ENCODE data around the gene RNF26.
"Not testable (repeated sequence)": the region's sequence is repeated elsewhere in the genome, so short reads cannot be mapped to it uniquely, and the experiment has no call there.

Gene RNF26

DNA sequence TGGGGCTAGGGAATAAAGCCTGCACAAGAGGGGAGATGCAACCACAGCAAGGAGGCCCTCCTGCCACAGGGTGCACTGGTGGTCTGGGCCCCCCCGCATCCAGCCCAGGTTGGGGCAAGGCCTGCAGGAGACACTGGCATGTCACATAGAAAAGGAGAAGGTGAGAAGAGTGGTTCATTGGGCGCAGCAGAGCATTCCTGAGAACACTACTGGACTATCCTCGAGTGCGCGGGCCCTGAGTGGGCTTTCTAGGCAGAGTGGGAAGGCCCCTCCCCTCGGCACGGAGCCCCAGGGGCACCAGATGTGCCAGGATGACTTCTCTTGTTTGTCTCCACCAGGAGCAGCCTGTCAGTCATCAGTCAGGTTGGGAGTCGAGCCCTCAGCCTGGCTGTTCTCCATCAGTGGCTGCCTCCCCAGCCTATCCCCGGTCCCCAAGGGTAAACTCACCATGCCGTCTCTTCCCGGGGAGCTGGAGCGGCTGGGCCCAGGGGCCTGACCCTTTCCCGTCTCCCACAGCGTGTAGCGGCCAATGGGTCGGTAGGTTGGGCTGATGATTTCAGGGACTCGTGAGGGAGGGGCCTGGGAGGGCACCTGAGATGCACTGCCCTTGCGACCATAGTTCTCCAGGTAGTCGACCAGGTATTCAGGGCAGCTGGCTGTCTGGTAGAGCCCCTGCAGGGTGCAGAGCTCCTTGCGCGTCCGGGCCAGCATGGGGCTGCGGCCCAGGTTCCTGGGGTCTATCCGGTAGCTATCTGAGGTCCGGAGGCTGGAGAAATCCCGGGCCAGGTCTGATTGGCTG lies 38.1 kb downstream of the RNF26 start:
- DNase-seq: no peak

DNA sequence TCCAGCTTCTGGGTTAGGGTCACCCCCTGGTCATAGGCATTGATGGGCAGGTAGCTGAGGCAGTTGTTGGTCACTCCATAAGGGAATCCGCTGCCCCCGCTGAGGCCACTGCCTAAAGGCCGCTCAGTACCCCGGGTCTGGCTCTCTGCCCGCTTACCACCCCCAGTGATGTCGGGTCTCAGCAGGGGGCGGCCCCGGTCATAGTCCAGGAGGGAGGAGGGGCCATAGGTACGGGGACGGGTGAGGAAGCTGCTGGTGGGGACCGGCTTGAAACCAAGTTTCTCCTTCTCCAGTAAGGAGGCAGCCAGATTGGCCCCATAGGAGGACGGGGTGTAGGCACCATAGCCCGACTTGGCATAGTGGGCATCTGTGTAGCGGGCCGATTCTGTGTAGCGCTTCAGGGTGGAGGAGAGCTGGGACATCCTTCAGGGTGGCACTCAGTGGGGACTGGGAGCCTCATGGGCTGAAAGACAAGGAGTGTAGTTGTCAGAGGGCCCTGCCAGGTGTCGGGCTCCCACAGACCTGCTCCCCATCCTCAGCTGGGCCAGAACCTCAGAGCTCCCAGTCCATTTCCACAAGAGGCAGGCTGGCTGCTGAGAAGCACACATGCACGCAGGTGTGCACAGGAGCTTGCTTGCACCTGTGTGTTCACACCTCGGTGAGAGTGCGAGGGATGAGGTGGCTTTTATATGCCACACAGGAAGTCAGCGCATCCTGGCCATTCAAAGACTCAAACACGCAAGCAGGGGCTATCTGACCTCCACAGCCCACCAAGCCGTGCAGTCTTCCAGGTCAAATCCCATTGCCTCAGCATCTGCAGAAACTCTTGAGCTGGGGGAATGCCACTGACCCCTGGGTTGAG lies 39.0 kb downstream of the RNF26 start:
- no peak for DNase-seq

DNA sequence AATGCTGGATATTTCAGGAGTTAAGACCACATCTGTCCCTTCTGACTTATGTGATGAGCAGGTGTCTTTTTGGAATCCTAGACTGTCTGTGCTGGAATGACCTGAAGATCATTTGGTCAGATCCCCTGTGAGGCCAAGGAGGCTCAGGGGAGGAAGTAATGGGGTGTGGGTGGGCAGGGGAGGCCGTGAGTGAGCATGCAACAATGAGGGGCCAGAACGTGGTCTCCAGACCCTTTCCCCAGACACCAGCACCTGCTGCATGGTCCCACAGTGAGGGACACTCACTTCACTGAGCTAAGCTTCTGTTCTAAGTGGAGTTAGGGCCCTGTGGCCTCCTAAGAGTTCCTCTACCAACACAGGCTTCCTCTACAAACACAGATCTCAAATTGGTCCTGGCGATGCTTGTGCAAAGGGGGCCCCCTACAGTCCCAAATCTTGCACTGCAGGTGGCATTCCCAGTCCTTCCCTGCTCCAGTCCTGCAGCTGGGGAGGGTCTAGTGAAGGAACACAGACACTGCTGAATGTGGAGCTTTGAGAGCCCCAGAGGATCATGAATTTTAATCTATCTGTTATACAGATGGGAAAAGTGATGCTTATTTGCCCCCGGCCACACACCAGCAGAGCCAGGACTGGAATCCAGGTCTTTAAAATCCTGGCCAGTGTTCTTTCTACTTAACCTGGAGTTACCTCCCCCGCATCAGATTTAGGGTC lies 39.7 kb downstream of the RNF26 start:
- peak; percentile 87 for DNase-seq

DNA sequence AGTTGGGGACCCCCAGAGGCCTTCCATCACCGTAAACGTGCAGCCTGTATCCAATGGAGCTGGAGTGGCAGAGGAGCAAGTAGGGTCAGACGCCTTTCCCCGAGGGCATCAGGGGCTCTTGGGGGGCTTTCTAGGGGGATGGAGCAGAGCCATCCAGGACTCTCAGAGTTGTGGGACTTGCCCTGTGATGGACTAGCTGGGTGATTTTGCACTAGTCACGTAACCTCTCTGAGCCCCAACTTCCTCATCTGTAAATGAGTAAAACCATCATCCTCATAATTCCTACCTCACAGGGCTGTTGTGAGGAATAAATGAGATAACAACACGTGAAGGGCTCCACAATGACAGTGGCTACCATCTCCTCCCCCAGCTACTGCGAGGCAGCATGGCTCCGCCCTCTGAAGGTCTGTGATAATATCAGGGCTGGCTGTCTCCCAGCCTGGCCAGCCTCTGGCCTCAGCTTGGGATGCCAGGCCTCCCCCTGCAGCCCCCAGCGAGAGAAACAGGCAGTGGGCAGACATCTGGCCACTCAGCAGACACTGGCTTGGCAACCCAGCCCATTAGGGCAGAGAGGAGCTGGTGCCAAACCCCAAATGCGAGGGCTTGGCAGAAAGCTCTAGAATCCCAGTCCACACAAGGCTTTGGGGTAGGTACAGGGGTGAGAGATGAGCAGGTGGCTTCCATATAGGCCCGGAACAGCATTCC lies 40.5 kb downstream of the RNF26 start:
- DNase-seq: peak; percentile 52

DNA sequence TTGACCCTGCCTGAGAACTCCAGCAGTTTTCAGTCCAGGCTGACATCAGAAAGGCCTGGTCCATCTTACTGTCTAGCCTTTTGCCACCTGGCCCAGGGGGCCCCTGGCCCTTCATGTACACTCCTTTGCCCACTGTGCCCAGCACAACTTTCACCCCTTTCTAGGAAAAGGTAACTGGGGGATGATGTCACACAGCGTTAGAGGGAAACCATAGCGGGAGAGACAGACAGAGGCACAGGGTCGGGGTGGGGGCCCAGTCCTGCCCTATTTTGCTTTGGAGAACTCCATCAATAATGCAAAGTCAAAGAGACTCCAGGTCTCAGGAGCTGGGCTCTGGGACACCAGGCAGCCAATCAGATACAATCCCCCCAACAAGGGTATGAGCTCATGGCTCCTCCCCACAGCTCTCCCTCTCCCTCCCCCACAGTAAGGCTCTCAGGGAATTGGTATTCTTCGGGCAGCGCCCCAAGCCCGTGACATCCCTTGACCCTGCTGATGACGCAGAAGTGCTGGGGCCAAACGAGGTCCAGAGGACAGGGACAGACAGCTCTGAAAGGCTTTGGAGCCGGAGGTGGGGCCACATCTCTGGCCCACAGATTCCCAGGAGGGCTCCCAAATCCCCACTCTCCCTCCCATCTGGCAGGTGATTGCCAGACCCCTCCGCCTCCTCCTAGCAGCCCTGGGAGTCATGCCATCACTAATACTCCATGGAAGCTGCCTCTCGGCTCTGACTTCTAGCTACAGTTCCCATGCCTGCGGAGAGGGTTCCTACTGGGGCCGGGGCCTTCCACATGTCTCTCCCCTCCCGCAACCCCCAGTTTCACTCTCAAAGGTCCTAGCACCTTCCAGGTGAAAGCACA lies 41.2 kb downstream of the RNF26 start:
- DNase-seq: peak; percentile 71

DNA sequence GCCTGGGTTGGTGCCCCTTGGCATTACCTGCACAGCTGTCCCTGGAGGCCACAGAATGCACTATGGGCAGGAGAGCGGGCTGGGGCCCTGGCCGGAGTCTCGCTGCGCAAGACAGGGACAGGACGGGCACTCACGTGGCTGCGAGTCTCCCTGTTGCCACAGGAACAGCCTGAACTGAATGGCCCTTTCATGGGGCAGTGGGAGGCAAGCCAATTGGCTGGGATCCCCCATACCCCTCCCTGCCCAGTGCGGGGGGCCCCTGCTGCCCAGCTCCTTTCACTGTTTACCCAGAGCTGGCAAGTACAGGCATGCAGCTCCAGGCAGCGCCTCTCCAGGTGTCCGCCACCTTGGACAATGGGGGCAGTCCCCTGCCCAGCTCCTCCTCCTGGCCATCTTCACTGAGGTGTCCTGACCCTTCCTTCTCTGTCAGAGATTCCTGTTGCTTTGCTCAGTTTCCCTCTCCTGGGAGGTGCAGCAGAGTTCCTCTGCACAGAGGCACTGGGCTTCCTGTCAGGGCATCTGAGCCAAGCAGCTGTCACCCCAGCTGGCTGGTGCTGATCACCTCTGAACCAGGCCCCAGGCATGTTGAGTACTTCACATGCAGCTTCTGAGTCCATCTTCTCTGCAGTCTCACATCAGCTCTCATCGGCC lies 42.0 kb downstream of the RNF26 start:
- peak; percentile 81 for DNase-seq

DNA sequence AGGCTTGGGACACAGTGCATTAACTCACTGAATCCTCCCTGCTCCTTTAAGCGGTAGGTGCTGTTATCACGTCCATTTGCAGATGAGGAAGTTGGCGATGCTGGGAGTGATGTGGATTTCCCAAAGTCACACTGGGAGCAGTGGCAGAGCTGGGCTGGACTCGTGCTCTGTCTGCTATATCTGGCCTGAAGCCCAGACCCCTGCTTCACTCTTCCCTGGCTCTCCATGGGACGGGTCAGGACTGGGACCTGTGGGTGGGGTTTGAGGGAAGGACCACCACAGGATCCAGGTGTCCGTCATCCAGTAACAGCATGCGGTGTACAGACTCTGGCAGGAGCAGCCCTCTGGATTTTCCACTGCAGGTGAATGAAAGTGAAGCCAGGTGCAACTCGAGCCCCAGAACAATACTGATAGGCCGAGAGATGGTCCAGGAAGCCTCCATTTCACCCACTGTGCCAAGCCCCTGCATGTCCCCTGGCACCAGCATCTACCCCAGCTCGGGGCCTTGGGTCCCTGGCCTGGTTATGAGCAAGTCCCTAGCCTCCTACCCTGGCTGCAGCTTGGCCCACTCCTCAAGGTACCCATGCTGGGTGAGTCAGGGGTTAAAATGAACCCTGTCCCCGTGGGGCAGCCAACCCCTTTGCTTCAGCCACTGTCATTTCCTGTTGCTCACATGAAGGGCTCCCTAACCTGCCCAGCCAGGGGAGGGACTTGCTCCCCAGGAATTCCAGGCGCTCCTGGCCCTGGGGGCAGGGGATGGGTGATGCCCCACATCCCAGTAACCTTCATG lies 43.0 kb downstream of the RNF26 start:
- no peak for DNase-seq

DNA sequence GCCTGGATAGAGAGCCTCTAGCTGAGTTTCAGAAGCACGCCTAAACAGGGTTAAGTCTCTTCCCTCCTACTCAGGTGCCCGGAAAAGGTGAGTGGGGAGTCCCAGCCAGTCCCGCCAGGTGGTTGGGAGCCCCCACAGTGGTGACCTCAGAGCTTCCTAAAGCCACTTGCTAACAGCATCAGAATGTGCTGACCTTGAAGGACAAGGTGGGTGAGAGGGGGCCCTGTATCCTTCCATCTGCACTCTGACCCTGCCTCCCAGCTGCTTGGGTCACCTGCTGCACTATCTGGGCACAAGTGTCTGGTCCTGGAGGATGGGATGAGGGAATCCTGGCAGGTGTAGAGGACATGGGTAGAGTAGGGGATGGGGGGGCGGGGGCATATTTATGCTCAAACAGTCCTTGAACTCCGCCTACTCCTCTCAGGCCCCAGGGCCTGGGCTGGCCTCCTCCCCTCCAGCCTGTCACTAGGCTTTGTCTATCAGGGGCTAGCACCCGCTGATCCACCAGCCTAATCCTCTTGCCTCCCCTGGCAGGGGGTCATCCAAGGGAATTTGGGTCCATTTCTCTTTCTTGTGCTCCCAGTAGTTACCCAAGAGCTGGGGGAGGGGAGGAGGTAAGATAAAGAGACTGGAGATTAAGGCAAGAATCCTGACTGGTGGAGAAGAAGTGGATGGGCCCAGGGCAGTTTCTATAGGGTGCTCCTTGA lies 43.8 kb downstream of the RNF26 start:
- DNase-seq: no peak

DNA sequence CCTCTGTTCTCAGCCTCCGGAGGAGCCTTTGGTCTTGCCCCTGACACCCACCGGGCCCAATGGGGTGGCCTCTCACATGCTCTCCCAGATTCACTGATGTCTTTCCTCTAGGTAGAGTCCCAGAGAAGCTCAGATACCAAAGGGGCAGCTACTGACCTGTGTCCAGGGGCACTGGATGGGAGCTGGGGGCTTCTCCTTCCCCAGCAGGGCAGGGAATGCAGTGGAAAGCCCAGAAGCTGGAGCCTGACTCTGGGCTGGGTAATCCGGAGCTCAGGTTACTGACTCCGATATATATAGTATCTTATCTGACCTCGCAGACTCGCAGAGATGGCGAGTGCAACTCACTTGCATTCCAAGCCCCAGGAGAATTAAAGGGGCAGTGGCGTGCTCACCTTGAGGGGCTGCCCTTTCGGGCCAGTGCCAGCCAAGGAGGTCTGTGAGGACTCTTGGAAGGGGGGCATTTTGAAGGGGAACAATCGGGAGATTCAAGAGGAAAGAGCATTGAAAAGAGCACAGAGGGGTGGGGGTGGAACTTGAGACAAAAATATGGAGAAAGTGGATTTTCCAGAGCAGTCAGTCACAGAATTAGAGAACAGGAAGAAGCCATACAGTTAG lies 44.6 kb downstream of the RNF26 start:
- no peak for DNase-seq

DNA sequence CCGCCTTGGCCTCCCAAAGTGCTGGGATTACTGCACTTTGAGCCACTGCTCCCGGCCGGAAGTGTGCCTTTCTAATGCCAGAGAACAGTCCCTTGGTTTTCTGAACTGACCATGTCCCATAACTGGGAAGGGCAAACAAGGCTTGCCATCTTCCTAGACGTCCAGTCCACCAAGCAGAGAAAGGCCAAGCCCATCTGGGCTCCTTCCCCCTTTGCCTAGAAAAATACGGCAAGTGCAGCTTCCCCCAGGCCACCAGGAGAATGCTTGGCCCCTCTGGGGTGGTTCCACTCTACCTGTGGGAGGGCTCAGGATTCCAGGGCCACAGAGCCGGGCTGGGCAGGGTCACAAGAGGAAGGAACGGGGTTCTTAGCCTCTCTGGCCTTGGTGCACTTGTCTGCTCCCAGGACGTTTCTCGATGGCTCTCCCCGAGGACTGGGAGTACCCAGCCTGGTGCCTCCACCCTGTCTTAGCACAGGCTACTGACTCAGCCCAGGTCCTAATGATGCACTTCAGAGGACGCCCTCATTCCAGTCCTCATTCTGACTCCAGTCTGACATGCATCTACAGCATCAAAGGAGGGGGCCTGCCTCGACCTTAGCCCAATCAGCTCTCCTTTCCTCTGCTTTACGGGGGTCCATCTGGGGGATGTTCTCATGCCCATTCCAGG lies 46.0 kb downstream of the RNF26 start:
- no peak for DNase-seq

DNA sequence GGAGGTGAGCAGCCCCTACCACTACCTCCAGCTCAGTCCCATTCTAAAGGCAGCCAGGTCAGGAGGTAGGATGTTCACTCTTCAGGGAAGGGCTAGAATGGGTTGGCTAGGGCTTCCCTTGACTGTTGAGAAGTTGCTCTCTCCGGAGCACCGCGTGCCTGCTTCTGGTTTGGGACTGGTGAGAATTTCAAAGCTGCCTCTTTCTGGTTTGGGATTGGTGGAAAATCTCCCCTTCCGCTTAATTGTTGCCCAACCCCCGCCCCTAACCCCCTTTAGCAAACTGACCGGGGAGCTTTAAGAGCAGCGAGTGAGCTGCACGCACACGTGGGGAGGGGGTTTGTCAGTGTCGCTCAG lies 46.5 kb downstream of the RNF26 start:
- no peak for DNase-seq

DNA sequence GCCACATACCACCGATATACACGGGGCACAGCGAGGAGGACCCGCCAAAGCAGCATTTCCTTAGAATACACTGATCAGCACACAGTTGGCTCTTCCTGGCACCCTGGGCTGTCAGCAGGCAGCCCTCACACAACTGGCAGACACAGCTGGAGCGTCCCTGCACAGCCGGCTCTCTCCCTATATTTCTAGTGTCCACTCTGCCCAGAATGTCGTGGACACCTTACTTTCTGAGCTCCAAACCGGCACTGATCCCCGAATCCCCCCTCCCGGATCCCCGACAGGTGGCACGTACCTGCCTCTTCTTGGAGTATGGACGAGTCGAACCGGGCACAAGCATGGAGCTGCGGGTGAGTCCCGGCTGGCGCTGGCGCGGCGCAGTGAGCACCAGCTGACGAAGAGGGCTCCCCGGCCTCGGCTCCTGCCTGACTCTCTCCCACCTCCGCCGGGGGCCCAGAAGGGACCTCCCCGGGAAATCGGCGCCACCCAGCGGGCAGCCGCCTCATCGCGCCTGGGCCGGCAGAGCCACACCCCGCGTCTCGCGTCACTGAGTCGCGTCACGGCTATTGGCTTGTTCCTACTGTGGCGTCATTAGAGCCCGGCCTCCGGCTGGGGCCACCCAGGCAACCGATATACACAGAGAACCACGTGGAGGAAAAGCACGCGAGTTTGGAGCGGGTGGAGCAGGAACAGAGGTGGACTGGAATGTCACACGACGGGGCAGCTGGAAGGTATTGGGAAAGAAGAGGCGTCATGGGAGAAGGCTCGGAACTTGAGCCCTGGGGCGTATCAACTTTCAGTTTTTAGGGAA lies 47.1 kb downstream of the RNF26 start, which contains the start of gene USP2:
Gene USP2 (minus strand): TSS at position 510 of the 808 bp plus-strand sequence. CDS start 8,210 bp downstream, outside the sequence.
- peak; percentile 97 for DNase-seq

DNA sequence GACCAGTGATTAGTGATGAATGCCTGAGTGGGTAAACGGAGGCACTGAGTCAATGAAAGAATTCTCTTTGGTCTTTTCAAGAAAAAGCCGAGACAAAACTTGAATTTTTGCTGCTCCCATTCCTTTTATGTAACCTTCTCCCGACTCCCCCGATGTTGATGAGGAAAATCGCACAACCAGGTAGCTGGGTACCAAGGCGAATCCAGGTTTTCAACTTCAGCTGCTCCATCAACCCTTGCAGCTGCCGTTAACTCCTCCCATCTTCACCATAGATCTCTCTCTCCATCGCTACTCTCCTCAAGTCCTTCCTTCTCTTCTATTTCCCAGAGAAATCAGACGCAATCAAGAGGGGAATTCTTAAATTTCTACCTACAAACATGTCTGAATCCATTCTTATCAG lies 47.8 kb downstream of the RNF26 start:
- no peak for DNase-seq

DNA sequence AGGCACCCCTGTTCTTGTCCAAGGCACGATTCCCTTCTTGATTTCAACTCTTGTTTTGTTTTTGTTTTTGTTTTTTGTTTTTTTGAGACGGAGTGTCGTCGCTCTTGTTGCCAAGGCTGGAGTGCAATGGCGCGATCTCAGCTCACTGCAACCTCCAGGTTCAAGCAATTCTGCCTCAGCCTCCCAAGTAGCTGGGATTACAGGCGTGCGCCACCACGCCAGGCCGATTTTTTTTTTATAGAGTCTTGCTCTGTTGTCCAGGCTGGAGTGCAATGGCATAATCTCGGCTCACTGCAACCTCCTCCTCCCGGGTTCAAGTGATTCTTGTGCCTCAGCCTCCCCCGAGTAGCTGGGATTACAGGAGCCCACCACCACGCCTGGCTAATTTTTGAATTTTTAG lies 48.2 kb downstream of the RNF26 start:
- DNase-seq: not testable (repeated sequence)

DNA sequence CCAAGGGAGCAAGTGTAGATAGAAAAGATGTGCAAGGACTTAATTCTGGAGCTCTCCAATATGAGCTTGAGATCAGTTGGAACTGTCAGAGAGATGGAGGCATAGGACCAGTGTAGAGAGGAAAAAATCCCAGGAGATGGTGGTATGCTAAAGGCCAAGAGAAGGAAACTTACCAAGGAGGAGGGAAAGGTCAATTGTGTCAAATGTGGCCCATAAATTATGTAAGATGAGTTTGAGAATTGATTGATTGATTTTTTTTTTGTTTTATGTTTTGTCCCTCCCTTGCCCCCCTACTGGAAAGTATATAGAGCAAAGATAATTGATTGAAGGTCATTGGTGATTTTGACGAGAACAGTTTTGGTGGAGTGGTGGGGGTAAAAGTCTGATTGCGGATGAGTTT lies 50.0 kb downstream of the RNF26 start:
- no peak for DNase-seq
